GM12878 (cell line): ENCODE results near the gene SNPH. TPM values are rescaled to one million over a fixed set of nuclear protein-coding genes. Genes with fewer than 3 reads are reported as not detected.

Source experiments
- ATAC-seq: fragments of 200-7000 bp; cut with Tn5 transposase; 3 replicates; pipeline ENCODE4 v1.9.1; 2020; ENCODE audit warnings: mild to moderate bottlenecking, moderate library complexity
- BruUV-seq: library from RNA; stranded (reverse); fragments of 400-500 nt; replicated peaks from 2 replicates; lab custom pipeline; 2021; lab: Mats Ljungman, UMichigan
- CTCF ChIA-PET: fragments of 300-600 bp; sonication (Branson Sonifier 250); formaldehyde crosslinking; extraction: SDS; loops from one replicate; lab custom pipeline; 2021; ENCODE audit warnings: inconsistent platforms; lab: Yijun Ruan, JAX
- POLR2A ChIA-PET: fragments of 350-600 bp; formaldehyde crosslinking; extraction: SDS; loops from one replicate; lab custom pipeline; 2021; ENCODE audit warnings: inconsistent platforms; lab: Charles Lee
- RAD21 ChIA-PET: fragments of 300-600 bp; sonication (Branson Sonifier 250); formaldehyde crosslinking; loops from one replicate; lab custom pipeline; 2023; ENCODE audit warnings: antibody characterized with exemption; ENCODE audit not compliant: unreplicated experiment; lab: Charles Lee
- SMC1A ChIA-PET: fragments of 300-600 bp; sonication (Branson Sonifier 250); formaldehyde crosslinking; loops from one replicate; lab custom pipeline; 2023; ENCODE audit not compliant: unreplicated experiment, uncharacterized antibody; lab: Charles Lee
- DNase-seq: peaks from one replicate; pipeline ENCODE4 v3.0.0-alpha.2; 2011; ENCODE audit warnings: low read depth, low spot score
- FAIRE-seq: peaks from 3 replicates; lab custom pipeline; 2011; peaks lifted over from hg19 to GRCh38; lab: Jason Lieb, UNC
- H2AFZ ChIP-seq: 2 replicates; pipeline ENCODE4 v1.6.0; 2011; ENCODE audit warnings: low read depth, low read length, control low read depth; ENCODE audit not compliant: control insufficient read depth
- H3K27ac ChIP-seq: 2 replicates; pipeline ENCODE4 v1.5.1; 2011; ENCODE audit warnings: control low read depth; ENCODE audit not compliant: control insufficient read depth, insufficient read depth
- H3K27me3 ChIP-seq, 2 experiments: replicated peaks in 1 of 2; 2 replicates each; pipeline versions ENCODE4 v1.6.0 to v1.6.1; 2011; ENCODE audit warnings: low read length in 1 of 2; ENCODE audit not compliant: control insufficient read depth in 2 of 2, insufficient read depth in 2 of 2
- H3K36me3 ChIP-seq, 2 experiments: 2 replicates each; pipeline ENCODE4 v1.5.1; 2011; ENCODE audit warnings: low read length in 1 of 2; ENCODE audit not compliant: control insufficient read depth in 2 of 2, insufficient read depth in 2 of 2
- H3K4me1 ChIP-seq: 2 replicates; pipeline ENCODE4 v1.6.1; 2011; ENCODE audit warnings: mild to moderate bottlenecking, low read length, moderate library complexity, mixed read lengths; ENCODE audit not compliant: control insufficient read depth, insufficient read depth
- H3K4me2 ChIP-seq: 2 replicates; pipeline ENCODE4 v1.6.0; 2011; ENCODE audit warnings: control low read depth; ENCODE audit not compliant: control insufficient read depth, insufficient read depth
- H3K4me3 ChIP-seq: fragments of 200-600 bp; sonication (generic); 2 replicates; pipeline ENCODE4 v1.5.1; 2016
- H3K79me2 ChIP-seq: 2 replicates; pipeline ENCODE4 v1.6.0; 2011; ENCODE audit warnings: low read length; ENCODE audit not compliant: control insufficient read depth, insufficient read depth
- H3K9ac ChIP-seq: 2 replicates; pipeline ENCODE4 v1.8.0; 2011; ENCODE audit warnings: low read length, control low read depth, mixed read lengths; ENCODE audit not compliant: control insufficient read depth, insufficient read depth
- H3K9me3 ChIP-seq: replicated peaks from 3 replicates; pipeline ENCODE4 v1.5.1; 2011; ENCODE audit warnings: mild to moderate bottlenecking, low read length; ENCODE audit not compliant: control insufficient read depth, insufficient read depth
- H4K20me1 ChIP-seq: 2 replicates; pipeline ENCODE4 v1.6.0; 2011; ENCODE audit not compliant: control insufficient read depth, insufficient read depth
- CBFB ChIP-seq: IDR thresholded peaks from 2 replicates; pipeline ENCODE4 v1.6.1; 2016; ENCODE audit warnings: antibody characterized with exemption, low read depth
- FOS ChIP-seq: IDR thresholded peaks from 3 replicates; pipeline ENCODE4 v1.6.1; 2011; ENCODE audit warnings: borderline replicate concordance; ENCODE audit not compliant: insufficient read length; ENCODE audit errors: extremely low read depth
- RCOR1 ChIP-seq: conservative IDR thresholded peaks from 2 replicates; pipeline ENCODE4 v1.6.1; 2012; ENCODE audit warnings: low read depth, low read length, improper control_type of control experiment
- RFX5 ChIP-seq: IDR thresholded peaks from 2 replicates; pipeline ENCODE4 v1.6.1; 2011; ENCODE audit warnings: low read depth, low read length, improper control_type of control experiment
- SREBF2 ChIP-seq: IDR thresholded peaks from 2 replicates; pipeline ENCODE4 v1.6.1; 2012; ENCODE audit warnings: mild to moderate bottlenecking, low read length
- WGBS: methylation state at CpG from one replicate; pipeline ENCODE4 v1.1.6; 2016; ENCODE audit warnings: low lambda C conversion rate; ENCODE audit not compliant: insufficient replicate concordance, insufficient coverage; ENCODE audit errors: missing lambda C conversion rate; 5-methylcytosine and 5-hydroxymethylcytosine counted together
- in situ Hi-C: fragments of 300-500 bp; cut with MboI; formaldehyde crosslinking; loops from 9 replicates; pipeline ENCODE4 v1.14.3; 2018; ENCODE audit warnings: mixed read lengths
- intact Hi-C: fragments of 100-400 bp; cut with micrococcal nuclease; formaldehyde crosslinking; loops from one replicate; pipeline ENCODE4 v1.14.2; 2022; ENCODE audit not compliant: unreplicated experiment
- polyA plus RNA-seq, 11 experiments: library from polyadenylated mRNA; depleted of rRNA in 4 of 11; unstranded in 6 of 11; stranded (reverse) in 5 of 11; fragments of >200 nt; fragmentation: Nextera tagmentation in 4 of 11; fragmentation: Illumina TruSeq in 1 of 11; extraction: Ambion mirVana in 4 of 11; extraction: Trizol in 1 of 11; gene quantifications; 1 replicate in 1 of 11; 2 replicates in 10 of 11; pipeline versions ENCODE4 v1.2.1 to v1.2.3, GENCODE V29; 2011 to 2016; ENCODE audit warnings: inconsistent platforms in 2 of 11, missing spikeins in 2 of 11, low read depth in 1 of 11
- total RNA-seq, 4 experiments: library from RNA; depleted of rRNA in 3 of 4; stranded (reverse); fragments of >200 nt in 3 of 4; fragmentation: Illumina TruSeq in 1 of 4; extraction: Trizol in 1 of 4; gene quantifications; 2 replicates each; pipeline versions ENCODE4 v1.2.1 to v1.2.3, GENCODE V29; 2013 to 2021
- TF ChIP-seq, protein P1 (sequence below): fragments of 450-650 bp; conservative IDR thresholded peaks from 2 replicates; pipeline ENCODE4 v1.6.1; 2017; ENCODE audit warnings: mild to moderate bottlenecking, moderate library complexity
- TF ChIP-seq, protein P2 (sequence below): IDR thresholded peaks from 2 replicates; pipeline ENCODE4 v1.6.1; 2012; ENCODE audit warnings: mild to moderate bottlenecking, low read depth, low read length

The SNPH gene
- total and polyA plus RNA-seq, 10 of the 15 experiments (the other 5 are each of a cell fraction or from before 2014, with no cell fraction given): 0.02 to 0.45 (median 0.34) TPM; not detected in 2

DNA sequence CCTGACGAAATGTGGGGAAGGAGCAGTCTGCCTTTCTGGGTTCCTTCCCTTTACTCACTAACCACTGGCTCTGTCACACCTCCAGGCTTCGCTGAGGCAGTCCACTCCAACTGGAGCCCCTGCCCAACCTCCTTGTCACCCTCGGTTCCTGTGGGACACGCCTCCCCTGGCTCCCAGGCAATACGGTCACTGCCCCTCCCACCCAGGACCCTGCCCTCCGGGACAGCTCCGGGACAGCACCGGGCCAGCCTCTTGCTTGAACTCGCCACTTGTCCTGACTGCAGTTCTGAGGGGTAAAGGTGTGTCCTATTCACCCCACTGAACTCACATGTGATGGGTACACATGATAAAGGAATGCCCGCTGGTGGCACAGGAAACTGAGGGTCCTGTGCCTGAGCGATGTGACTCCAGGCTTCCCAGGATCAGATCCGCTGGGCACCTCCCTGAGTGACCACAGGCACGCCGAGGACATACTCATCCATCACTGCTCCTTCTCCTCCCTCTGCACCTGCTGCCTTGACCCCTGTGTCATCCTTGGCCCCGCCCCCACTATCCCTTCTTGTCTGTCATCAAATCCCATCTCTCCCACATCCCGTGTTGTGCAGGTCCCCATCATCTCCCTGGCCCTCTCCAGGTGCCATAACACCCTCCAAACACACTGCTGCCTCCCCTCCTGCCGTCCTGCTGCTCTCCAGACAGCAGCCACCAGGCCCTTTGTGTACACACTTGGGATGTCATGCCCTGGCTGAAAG, 55.0 kb downstream of the SNPH start:
- Histone ChIP-seq H3K9me3 (no peaks in the 10 kb centered on the region; the same call in 2 of the 3 replicates), H4K20me1 (no peaks in the 10 kb centered on the region), H3K36me3 (no peaks in the 10 kb centered on the region), H3K4me3 (no peak overlapping the region), H3K27ac (no peak overlapping the region), H3K4me2 (no peak overlapping the region), H3K9ac (no peak overlapping the region), H3K79me2 (peaks cover 8% of the 10 kb centered on the region), H2AFZ (no peak overlapping the region), H3K4me1 (peaks cover 12% of the 10 kb centered on the region), H3K27me3 (no peaks in the 10 kb centered on the region)
- in situ Hi-C loops: no loop called here
- 68% methylated on average over 17 of the region's 17 CpGs for WGBS
- no TSS peak for BruUV-seq
- FAIRE-seq (no peak), DNase-seq (no peak), ATAC-seq (no peak)
- intact Hi-C loops: no loop called here
- ChIA-PET POLR2A (no interaction called here), SMC1A (interaction anchor here (1.2 to 1.8 kb wide), 3 partner anchors 114 to 137 kb away, joined by 3 to 9 read pairs (median 4); no protein-coding TSS in a partner anchor), RAD21 (interaction anchor here (1.0 to 1.4 kb wide), 2 partner anchors 71 to 72 kb away, joined by 3 to 5 read pairs; partner anchors contain the start of gene FKBP1A), CTCF (interaction anchor here (1.0 to 7.6 kb wide), 3 partner anchors 8 to 116 kb away, joined by 4 to 55 read pairs (median 6); no protein-coding TSS in a partner anchor)
- TF ChIP-seq FOS: no peak
- TF ChIP-seq CBFB: no peak
- TF ChIP-seq RFX5: no peak
- TF ChIP-seq, protein P1, sequence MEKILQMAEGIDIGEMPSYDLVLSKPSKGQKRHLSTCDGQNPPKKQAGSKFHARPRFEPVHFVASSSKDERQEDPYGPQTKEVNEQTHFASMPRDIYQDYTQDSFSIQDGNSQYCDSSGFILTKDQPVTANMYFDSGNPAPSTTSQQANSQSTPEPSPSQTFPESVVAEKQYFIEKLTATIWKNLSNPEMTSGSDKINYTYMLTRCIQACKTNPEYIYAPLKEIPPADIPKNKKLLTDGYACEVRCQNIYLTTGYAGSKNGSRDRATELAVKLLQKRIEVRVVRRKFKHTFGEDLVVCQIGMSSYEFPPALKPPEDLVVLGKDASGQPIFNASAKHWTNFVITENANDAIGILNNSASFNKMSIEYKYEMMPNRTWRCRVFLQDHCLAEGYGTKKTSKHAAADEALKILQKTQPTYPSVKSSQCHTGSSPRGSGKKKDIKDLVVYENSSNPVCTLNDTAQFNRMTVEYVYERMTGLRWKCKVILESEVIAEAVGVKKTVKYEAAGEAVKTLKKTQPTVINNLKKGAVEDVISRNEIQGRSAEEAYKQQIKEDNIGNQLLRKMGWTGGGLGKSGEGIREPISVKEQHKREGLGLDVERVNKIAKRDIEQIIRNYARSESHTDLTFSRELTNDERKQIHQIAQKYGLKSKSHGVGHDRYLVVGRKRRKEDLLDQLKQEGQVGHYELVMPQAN: no peak
- TF ChIP-seq RCOR1: no peak
- TF ChIP-seq, protein P2, sequence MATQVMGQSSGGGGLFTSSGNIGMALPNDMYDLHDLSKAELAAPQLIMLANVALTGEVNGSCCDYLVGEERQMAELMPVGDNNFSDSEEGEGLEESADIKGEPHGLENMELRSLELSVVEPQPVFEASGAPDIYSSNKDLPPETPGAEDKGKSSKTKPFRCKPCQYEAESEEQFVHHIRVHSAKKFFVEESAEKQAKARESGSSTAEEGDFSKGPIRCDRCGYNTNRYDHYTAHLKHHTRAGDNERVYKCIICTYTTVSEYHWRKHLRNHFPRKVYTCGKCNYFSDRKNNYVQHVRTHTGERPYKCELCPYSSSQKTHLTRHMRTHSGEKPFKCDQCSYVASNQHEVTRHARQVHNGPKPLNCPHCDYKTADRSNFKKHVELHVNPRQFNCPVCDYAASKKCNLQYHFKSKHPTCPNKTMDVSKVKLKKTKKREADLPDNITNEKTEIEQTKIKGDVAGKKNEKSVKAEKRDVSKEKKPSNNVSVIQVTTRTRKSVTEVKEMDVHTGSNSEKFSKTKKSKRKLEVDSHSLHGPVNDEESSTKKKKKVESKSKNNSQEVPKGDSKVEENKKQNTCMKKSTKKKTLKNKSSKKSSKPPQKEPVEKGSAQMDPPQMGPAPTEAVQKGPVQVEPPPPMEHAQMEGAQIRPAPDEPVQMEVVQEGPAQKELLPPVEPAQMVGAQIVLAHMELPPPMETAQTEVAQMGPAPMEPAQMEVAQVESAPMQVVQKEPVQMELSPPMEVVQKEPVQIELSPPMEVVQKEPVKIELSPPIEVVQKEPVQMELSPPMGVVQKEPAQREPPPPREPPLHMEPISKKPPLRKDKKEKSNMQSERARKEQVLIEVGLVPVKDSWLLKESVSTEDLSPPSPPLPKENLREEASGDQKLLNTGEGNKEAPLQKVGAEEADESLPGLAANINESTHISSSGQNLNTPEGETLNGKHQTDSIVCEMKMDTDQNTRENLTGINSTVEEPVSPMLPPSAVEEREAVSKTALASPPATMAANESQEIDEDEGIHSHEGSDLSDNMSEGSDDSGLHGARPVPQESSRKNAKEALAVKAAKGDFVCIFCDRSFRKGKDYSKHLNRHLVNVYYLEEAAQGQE: no peak
- no peak for TF ChIP-seq SREBF2
